Testis (tissue), 3 donors: Measurements from ENCODE around the gene CHRNE. TPM values are rescaled to one million over a fixed set of nuclear protein-coding genes. Genes with fewer than 3 reads are reported as not detected.

Experiments
- DNase-seq: peaks from one replicate; pipeline ENCODE4 v3.0.0-alpha.2; 2019
- H3K27ac ChIP-seq, 2 donors: fragments of 200-600 bp; sonication (generic); one replicate each; pipeline ENCODE4 v1.5.1; 2019
- H3K27me3 ChIP-seq: fragments of 200-600 bp; sonication (generic); one replicate; pipeline ENCODE4 v1.5.1; 2019
- H3K36me3 ChIP-seq: fragments of 200-600 bp; sonication (generic); one replicate; pipeline ENCODE4 v1.5.1; 2017; ENCODE audit warnings: low read depth; ENCODE audit errors: missing control alignments
- H3K4me1 ChIP-seq: fragments of 200-600 bp; sonication (generic); one replicate; pipeline ENCODE4 v1.5.1; 2019
- H3K4me3 ChIP-seq, 2 donors: fragments of 200-600 bp; sonication (generic); one replicate each; pipeline ENCODE4 v1.5.1; 2017 to 2019
- H3K9me3 ChIP-seq: fragments of 200-600 bp; sonication (generic); one replicate; pipeline ENCODE4 v1.5.1; 2017
- POLR2A ChIP-seq: fragments of 450-650 bp; IDR thresholded peaks from one replicate; pipeline ENCODE4 v1.6.1; 2017; ENCODE audit warnings: antibody characterized with exemption, mild to moderate bottlenecking, moderate library complexity
- WGBS, 2 donors: methylation state at CpG; one replicate each; pipeline ENCODE4 v1.1.5; 2018; 5-methylcytosine and 5-hydroxymethylcytosine counted together
- intact Hi-C: fragments of 100-400 bp; cut with DNase I; formaldehyde crosslinking; loops from one replicate; pipeline ENCODE4 v1.15.1; 2023; ENCODE audit warnings: low total_unique reads
- polyA plus RNA-seq: library from polyadenylated mRNA; stranded (reverse); fragments of 350-450 nt; fragmentation: Illumina TruSeq; extraction: RNeasy Lipid Tissue Mini Kit (QIAGEN cat#74804); gene quantifications from one replicate; pipeline ENCODE4 v1.2.3, GENCODE V29; 2014; ENCODE audit warnings: low read depth, low replicate concordance; ENCODE audit not compliant: insufficient read depth
- total RNA-seq, 2 donors: library from RNA; depleted of rRNA; stranded (reverse); fragments of >200 nt; gene quantifications; one replicate each; pipeline ENCODE4 v1.2.3, GENCODE V29; 2016
- TF ChIP-seq, protein P1 (sequence below), 3 experiments: fragments of 450-650 bp in 2 of 3; fragments of 200-600 bp in 1 of 3; sonication (generic) in 1 of 3; IDR thresholded peaks; one replicate each; pipeline ENCODE4 v1.5.1; 2016 to 2019; ENCODE audit warnings: antibody characterized with exemption in 3 of 3, mild to moderate bottlenecking in 2 of 3, moderate library complexity in 1 of 3

The CHRNE gene
- total and polyA plus RNA-seq, 3 donors from 2014 or later, result 1.4 to 2.6 (median 1.4) TPM

DNA sequence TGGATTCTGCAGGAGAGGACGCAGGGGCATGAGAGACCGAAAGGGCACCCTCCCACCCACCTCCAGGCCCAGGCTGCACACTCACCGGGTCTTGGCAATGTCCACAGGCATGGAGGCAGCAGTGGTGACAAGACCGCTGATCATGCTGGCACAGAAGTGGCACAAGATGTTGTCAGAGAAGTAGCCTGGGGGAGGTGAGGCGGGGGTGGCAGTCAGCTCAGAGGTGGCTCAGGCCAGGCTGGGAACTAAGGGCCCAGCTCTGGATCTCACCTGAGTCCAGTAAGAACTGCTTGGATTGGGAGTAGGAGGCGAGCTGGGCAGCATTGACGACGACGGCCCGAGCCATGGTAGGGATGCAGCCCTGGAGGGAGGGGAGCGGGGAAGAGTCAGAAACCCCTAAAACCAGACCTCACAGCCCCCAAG is 35.2 kb upstream of the CHRNE start:
- no peak for DNase-seq
- no peaks in the 10 kb centered on the region for H3K36me3 ChIP-seq
- peaks cover 14% of the 10 kb centered on the region for H3K4me1 ChIP-seq
- H3K27ac ChIP-seq, result no peak overlapping the region
- intact Hi-C loops, result no loop called here
- no peaks in the 10 kb centered on the region for H3K27me3 ChIP-seq
- no peak overlapping the region for H3K4me3 ChIP-seq
- TF ChIP-seq POLR2A, result no peak
- TF ChIP-seq, protein P1, sequence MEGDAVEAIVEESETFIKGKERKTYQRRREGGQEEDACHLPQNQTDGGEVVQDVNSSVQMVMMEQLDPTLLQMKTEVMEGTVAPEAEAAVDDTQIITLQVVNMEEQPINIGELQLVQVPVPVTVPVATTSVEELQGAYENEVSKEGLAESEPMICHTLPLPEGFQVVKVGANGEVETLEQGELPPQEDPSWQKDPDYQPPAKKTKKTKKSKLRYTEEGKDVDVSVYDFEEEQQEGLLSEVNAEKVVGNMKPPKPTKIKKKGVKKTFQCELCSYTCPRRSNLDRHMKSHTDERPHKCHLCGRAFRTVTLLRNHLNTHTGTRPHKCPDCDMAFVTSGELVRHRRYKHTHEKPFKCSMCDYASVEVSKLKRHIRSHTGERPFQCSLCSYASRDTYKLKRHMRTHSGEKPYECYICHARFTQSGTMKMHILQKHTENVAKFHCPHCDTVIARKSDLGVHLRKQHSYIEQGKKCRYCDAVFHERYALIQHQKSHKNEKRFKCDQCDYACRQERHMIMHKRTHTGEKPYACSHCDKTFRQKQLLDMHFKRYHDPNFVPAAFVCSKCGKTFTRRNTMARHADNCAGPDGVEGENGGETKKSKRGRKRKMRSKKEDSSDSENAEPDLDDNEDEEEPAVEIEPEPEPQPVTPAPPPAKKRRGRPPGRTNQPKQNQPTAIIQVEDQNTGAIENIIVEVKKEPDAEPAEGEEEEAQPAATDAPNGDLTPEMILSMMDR (IDR thresholded peaks at IDR 0.05), result no peak
- WGBS, 2 donors, result 91 to 93% methylated on average over 9 to 11 of the region's 11 CpGs
- no peaks in the 10 kb centered on the region for H3K9me3 ChIP-seq

GRCh38 chr17:4937553-4937952 is 34.7 kb upstream of the CHRNE start:
- DNase-seq, result no peak
- Histone ChIP-seq H3K9me3 (no peaks in the 10 kb centered on the region), H3K4me1 (peaks cover 14% of the 10 kb centered on the region), H3K27ac (no peak overlapping the region), H3K27me3 (no peaks in the 10 kb centered on the region), H3K4me3 (no peak overlapping the region), H3K36me3 (no peaks in the 10 kb centered on the region)
- WGBS, 2 donors, result 93 to 97% methylated on average over 13 to 16 of the region's 16 CpGs
- TF ChIP-seq, protein P1 (IDR thresholded peaks at IDR 0.05), result no peak
- TF ChIP-seq POLR2A, result no peak
- intact Hi-C loops, result no loop called here

DNA sequence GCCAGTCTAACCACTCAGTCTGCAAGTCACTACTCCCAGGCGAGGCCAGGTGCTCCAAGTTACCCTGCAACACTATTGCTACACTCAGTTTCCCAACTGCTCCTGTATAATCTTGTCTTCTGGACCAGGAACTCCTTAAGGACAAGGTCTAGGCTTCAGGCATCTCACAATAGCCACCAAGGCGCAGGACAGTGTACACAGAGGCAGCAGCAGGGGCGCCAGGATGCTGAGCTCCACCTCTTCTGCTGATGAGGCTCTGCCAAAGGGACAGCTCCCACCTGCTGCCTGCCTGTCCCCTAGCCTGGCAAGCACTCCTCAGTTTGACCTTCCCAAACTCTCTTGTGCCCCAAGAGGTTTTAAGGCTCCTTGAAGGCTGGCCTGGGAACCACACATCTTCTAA is 33.5 kb upstream of the CHRNE start:
- Histone ChIP-seq H3K27me3 (no peaks in the 10 kb centered on the region), H3K4me3 (no peak overlapping the region), H3K36me3 (no peaks in the 10 kb centered on the region), H3K9me3 (no peaks in the 10 kb centered on the region), H3K27ac (no peak overlapping the region), H3K4me1 (peaks cover 11% of the 10 kb centered on the region)
- WGBS, 2 donors, result 88% methylated on average over 3 of the region's 3 CpGs
- no peak for DNase-seq
- TF ChIP-seq POLR2A, result no peak
- TF ChIP-seq, protein P1 (IDR thresholded peaks at IDR 0.05), result no peak
- intact Hi-C loops, result no loop called here

DNA sequence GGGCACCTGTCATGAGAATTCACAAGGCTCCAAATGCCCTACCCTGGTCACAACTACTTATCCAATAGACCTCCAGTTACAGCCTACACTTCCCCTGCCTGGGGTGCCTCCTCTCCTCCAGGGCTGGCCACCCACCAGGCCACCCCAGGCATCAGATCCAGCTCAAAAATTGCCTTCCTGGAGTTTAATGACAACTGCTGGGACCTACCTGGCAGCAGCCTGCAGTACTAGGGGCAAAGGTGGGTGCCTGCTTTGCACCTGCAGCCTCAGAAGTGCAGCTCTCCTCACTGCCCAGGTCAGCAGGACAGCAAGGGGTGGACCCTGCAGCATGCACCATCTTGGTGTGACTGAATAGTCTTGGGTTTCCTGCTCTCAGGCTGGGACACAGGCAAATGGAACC is 32.8 kb upstream of the CHRNE start:
- Histone ChIP-seq H3K27ac (no peak overlapping the region), H3K4me1 (peaks cover 11% of the 10 kb centered on the region), H3K9me3 (no peaks in the 10 kb centered on the region), H3K36me3 (no peaks in the 10 kb centered on the region), H3K27me3 (no peaks in the 10 kb centered on the region), H3K4me3 (no peak overlapping the region)
- DNase-seq, result no peak
- intact Hi-C loops, result no loop called here
- TF ChIP-seq, protein P1 (IDR thresholded peaks at IDR 0.05), result no peak
- TF ChIP-seq POLR2A, result no peak

DNA sequence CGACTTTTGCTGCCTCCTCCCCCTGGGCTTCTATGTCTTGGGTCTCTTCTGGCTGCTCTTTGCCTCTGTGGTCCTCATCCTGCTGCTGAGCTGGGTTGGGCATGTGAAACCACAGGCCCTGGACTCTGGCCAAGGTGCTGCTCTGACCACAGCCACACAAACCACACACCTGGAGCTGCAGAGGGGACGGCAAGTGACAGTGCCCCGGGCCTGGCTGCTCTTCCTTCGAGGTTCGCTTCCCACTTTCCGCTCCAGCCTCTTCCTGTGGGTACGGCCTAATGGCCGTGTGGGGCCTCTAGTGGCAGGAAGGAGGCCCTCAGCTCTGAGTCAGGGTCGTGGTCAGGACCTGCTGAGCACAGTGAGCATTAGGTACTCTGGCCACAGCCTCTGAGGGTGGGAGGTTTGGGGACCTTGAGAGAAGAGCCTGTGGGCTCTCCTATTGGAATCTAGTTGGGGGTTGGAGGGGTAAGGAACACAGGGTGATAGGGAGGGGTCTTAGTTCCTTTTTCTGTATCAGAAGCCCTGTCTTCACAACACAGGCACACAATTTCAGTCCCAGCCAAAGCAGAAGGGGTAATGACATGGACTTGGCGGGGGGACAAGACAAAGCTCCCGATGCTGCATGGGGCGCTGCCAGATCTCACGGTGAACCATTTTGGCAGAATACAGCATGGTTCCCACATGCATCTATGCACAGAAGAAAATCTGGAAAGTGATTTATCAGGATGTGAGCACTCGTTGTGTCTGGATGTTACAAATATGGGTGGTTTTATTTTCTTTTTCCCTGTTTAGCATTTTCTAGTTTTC is 31.5 kb upstream of the CHRNE start:
- Histone ChIP-seq H3K4me3 (no peak overlapping the region), H3K9me3 (no peaks in the 10 kb centered on the region), H3K4me1 (peaks cover 11% of the 10 kb centered on the region), H3K27ac (no peak overlapping the region), H3K27me3 (no peaks in the 10 kb centered on the region), H3K36me3 (no peaks in the 10 kb centered on the region)
- no peak for DNase-seq
- intact Hi-C loops, result no loop called here
- WGBS, 2 donors, result 52 to 53% methylated on average over 13 to 14 of the region's 14 CpGs
- TF ChIP-seq, protein P1 (IDR thresholded peaks at IDR 0.05), result no peak
- no peak for TF ChIP-seq POLR2A
